Breast epithelium (tissue), 3 donors: Measurements from ENCODE around the gene ZNF776.

ENCODE experiments used
- CTCF ChIP-seq, 3 donors: fragments of 450-650 bp; IDR thresholded peaks; one replicate each; pipeline ENCODE4 v1.5.1; 2016 to 2017; ENCODE audit warnings: antibody characterized with exemption in 3 of 3, mild to moderate bottlenecking in 3 of 3, moderate library complexity in 3 of 3
- POLR2A ChIP-seq: fragments of 450-650 bp; IDR thresholded peaks from one replicate; pipeline ENCODE4 v1.6.1; 2016; ENCODE audit warnings: antibody characterized with exemption, mild to moderate bottlenecking, moderate library complexity

DNA sequence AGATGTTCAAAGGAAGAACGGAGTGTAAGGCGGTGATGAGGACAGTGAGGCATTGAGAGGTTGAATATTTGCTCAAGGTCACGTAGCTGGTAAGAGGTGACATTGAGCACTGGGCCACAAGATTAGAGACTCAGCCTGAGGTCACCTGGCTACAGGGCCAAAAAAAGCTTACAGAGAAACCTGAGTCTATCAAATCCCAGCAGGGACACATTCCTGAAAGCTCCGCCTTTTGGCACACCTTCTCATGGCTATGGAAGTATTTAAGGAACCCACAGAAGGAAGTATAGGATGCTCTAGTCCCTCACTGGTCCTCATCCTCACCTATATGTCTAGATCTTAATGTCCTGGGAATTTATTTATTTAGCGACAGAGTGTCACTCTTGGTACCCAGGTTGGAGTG is 40.3 kb downstream of the ZNF776 start:
- TF ChIP-seq CTCF (IDR thresholded peaks at IDR 0.05) (no peak), POLR2A (no peak)
